BE2C (cell line): ENCODE data around the gene SLC13A3.

Source experiments
- DNase-seq: peaks from one replicate; pipeline ENCODE4 v3.0.0-alpha.2; 2020
- H3K27me3 ChIP-seq: fragments of 250-450 bp; sonication (Bioruptor Pico); 2 replicates; pipeline ENCODE4 v1.5.1; 2020; ENCODE audit warnings: mild to moderate bottlenecking
- H3K36me3 ChIP-seq: fragments of 250-450 bp; sonication (Bioruptor Pico); 2 replicates; pipeline ENCODE4 v1.5.1; 2020; ENCODE audit warnings: mild to moderate bottlenecking
- H3K4me1 ChIP-seq: fragments of 250-450 bp; sonication (Bioruptor Pico); 2 replicates; pipeline ENCODE4 v1.5.1; 2020
- H3K4me3 ChIP-seq: 2 replicates; pipeline ENCODE4 v1.5.1; 2011; ENCODE audit warnings: low read depth, low read length
- H3K9me3 ChIP-seq: fragments of 250-450 bp; sonication (Bioruptor Pico); 2 replicates; pipeline ENCODE4 v1.5.1; 2020
- TF ChIP-seq, protein P1 (sequence below): IDR thresholded peaks from 2 replicates; pipeline ENCODE4 v1.5.1; 2012; ENCODE audit warnings: mild to moderate bottlenecking, low read depth, low read length

Gene SLC13A3

GRCh38 chr20:46592580-46593362, 58.5 kb downstream of the SLC13A3 start:
- no peaks in the 10 kb centered on the region for H3K4me1 ChIP-seq
- TF ChIP-seq, protein P1, sequence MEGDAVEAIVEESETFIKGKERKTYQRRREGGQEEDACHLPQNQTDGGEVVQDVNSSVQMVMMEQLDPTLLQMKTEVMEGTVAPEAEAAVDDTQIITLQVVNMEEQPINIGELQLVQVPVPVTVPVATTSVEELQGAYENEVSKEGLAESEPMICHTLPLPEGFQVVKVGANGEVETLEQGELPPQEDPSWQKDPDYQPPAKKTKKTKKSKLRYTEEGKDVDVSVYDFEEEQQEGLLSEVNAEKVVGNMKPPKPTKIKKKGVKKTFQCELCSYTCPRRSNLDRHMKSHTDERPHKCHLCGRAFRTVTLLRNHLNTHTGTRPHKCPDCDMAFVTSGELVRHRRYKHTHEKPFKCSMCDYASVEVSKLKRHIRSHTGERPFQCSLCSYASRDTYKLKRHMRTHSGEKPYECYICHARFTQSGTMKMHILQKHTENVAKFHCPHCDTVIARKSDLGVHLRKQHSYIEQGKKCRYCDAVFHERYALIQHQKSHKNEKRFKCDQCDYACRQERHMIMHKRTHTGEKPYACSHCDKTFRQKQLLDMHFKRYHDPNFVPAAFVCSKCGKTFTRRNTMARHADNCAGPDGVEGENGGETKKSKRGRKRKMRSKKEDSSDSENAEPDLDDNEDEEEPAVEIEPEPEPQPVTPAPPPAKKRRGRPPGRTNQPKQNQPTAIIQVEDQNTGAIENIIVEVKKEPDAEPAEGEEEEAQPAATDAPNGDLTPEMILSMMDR = peak; percentile 38
- H3K9me3 ChIP-seq = no peaks in the 10 kb centered on the region
- no peak overlapping the region for H3K4me3 ChIP-seq
- no peak for DNase-seq
- H3K36me3 ChIP-seq = no peaks in the 10 kb centered on the region
- H3K27me3 ChIP-seq = peaks cover 26% of the 10 kb centered on the region

DNA sequence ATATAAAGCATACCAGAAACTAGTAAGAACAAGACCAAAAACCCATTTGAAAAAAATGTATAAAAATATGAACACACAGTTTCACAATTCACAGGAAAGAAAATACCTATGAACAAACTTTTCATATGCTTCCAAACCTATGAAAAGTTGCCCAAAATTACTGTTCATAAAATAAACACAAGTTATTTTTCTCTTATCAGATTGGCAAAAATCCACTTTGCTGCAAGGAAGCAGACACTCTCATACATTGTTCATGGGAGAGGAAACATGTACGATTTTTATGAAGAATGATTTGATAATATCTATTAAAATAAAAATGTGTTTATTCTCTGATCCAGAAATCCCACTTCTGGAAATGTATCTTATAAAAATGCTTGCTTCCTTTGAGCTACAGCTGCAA, 60.8 kb downstream of the SLC13A3 start:
- H3K36me3 ChIP-seq = no peaks in the 10 kb centered on the region
- H3K9me3 ChIP-seq = no peaks in the 10 kb centered on the region
- no peak overlapping the region for H3K4me3 ChIP-seq
- peaks cover 18% of the 10 kb centered on the region for H3K27me3 ChIP-seq
- TF ChIP-seq, protein P1 = no peak
- H3K4me1 ChIP-seq = no peaks in the 10 kb centered on the region
- no peak for DNase-seq

DNA sequence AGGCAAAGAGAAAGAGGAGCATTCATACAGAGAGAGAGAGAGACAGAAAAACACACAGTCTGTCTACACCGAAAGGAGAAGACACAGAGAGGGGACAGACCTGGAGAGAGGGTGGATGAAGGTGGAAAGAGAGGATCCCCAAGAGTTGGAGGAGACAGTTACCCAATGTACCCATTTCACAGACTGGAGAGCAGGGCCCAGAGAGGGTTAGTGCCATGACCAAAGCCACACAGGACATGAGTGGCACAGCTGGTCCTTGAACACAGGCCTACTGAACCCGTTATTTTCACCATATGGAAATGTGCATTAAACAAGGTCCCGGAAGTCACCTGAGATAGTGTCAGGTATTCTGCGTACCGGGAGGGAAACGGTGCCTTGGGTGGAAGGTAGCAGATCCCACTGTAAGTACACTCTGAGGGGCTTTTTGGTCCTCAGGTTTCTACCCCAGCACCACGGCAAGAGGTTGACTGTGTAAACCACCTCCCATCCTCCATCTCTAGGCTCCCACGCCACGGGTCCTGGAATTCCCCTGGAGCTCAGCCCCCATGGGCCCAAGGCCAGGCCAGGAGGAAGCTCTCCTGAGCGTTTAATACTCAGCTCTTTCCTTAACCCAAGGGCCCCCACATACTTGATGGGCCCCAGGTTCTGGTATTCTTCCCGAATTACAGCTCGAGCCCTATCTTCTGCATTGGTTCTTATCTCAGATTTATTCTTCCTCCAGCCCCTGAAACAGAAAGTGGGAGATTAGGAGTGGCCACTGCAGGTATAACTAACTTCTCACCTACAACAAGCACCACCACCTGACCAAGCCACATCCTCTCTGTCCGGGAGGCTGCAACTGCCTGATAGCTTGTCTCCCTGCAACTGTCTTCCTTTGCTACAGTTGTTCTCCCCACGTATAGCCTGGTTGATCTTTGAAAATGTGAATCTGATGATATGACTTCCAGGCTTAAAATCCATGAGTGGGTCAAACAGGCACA, 62.4 kb downstream of the SLC13A3 start:
- no peak for DNase-seq
- Histone ChIP-seq H3K4me3 (no peak overlapping the region), H3K27me3 (peaks cover 6% of the 10 kb centered on the region), H3K36me3 (no peaks in the 10 kb centered on the region), H3K4me1 (no peaks in the 10 kb centered on the region), H3K9me3 (no peaks in the 10 kb centered on the region)
- TF ChIP-seq, protein P1 = no peak

DNA sequence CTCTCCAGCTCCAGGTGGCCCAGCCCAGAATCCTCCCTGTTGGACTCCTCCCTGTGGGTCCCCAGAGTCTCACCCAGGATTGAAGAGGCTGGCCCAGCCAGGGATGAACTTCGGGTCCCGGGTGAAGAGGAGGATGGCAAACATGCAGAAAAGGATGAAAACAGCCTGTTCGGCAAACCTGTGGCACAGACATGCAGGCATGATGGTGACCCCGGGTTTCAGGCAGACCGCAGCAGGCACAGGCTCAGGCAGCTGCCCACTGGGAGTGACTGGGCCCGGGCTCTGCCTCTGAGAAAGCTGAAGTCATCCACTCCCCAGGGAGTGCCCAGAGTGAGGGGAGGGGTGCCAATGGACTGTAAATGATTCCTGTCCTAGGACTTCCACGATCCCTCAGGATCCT, 63.3 kb downstream of the SLC13A3 start:
- TF ChIP-seq, protein P1 = no peak
- Histone ChIP-seq H3K9me3 (no peaks in the 10 kb centered on the region), H3K4me1 (no peaks in the 10 kb centered on the region), H3K36me3 (no peaks in the 10 kb centered on the region), H3K27me3 (peaks cover 2% of the 10 kb centered on the region), H3K4me3 (no peak overlapping the region)
- no peak for DNase-seq

GRCh38 chr20:46586724-46587123, 64.5 kb downstream of the SLC13A3 start:
- Histone ChIP-seq H3K9me3 (no peaks in the 10 kb centered on the region), H3K4me3 (no peak overlapping the region), H3K4me1 (no peaks in the 10 kb centered on the region), H3K36me3 (no peaks in the 10 kb centered on the region), H3K27me3 (peaks cover 2% of the 10 kb centered on the region)
- no peak for DNase-seq
- TF ChIP-seq, protein P1 = no peak
